AG04449 (cell line): ENCODE measurements around the gene IL11RA.

Experiments
- CTCF ChIA-PET: fragments of 350-600 bp; formaldehyde crosslinking; extraction: SDS; loops from one replicate; lab custom pipeline; 2021; ENCODE audit warnings: antibody characterized with exemption; lab: Yijun Ruan, JAX
- POLR2A ChIA-PET: fragments of 400-600, 350-600 bp; formaldehyde crosslinking; extraction: SDS; loops from one replicate; lab custom pipeline; 2020; ENCODE audit warnings: antibody characterized with exemption, inconsistent platforms; lab: Yijun Ruan, JAX
- DNase-seq: peaks from one replicate; pipeline ENCODE4 v3.0.0-alpha.2; 2010; ENCODE audit warnings: low read depth, low spot score
- H3K4me3 ChIP-seq: 2 replicates; pipeline ENCODE4 v1.5.1; 2011; ENCODE audit warnings: low read depth, mild to moderate bottlenecking, control low read depth, low read length
- TF ChIP-seq, protein P1 (sequence below): IDR thresholded peaks from one replicate; pipeline ENCODE4 v1.5.1; 2011; ENCODE audit warnings: mild to moderate bottlenecking, moderate library complexity, low read length, control low read depth, inconsistent platforms; ENCODE audit not compliant: insufficient read depth; ENCODE audit errors: missing control alignments

Gene IL11RA

DNA sequence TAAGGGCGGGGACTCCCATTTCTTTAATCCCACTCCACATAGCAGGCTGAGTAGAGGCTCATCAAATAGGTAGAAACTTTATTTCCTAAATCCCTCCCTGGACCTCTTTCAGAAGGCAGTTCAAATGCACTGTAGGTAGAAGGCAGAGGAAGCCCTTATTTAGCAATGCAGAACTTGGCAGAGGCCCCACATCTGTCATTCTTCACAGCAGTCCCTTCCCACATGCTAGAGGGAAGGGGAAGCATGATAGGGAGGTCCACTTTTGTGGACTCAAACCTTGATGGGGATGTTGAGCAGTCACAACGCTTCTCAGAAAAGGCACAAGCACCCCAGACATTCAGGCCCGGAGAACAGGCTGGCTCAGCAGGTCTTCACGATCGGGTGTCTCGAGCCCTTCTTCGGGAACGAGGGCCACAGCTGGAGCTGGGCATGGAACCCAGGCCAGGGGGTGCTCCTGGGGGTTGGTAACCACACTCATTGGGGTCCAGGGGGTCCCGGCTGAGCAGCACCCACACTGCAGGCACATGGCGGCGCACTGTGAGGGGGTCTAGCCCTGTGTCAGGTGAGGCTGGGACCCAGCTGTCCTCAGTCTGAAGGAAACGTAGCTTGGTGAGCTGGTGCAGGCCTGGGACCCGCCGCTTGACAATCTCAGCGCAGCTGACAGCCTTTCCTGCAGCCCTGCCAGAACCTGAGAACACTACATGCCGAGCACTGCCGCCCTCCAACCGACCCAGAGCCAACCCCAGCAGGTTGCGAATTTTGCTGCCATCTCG is 41.4 kb upstream of the IL11RA start:
- no peak for DNase-seq
- CTCF ChIA-PET: interaction anchor here (0.9 to 8.6 kb wide), 14 partner anchors 8 to 279 kb away, joined by 3 to 274 read pairs (median 4); partner anchors contain the start of genes ARID3C, CNTFR, DCTN3 and IL11RA
- TF ChIP-seq, protein P1, sequence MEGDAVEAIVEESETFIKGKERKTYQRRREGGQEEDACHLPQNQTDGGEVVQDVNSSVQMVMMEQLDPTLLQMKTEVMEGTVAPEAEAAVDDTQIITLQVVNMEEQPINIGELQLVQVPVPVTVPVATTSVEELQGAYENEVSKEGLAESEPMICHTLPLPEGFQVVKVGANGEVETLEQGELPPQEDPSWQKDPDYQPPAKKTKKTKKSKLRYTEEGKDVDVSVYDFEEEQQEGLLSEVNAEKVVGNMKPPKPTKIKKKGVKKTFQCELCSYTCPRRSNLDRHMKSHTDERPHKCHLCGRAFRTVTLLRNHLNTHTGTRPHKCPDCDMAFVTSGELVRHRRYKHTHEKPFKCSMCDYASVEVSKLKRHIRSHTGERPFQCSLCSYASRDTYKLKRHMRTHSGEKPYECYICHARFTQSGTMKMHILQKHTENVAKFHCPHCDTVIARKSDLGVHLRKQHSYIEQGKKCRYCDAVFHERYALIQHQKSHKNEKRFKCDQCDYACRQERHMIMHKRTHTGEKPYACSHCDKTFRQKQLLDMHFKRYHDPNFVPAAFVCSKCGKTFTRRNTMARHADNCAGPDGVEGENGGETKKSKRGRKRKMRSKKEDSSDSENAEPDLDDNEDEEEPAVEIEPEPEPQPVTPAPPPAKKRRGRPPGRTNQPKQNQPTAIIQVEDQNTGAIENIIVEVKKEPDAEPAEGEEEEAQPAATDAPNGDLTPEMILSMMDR: no peak
- POLR2A ChIA-PET: no interaction called here
- H3K4me3 ChIP-seq: peak overlapping the region; percentile 86

DNA sequence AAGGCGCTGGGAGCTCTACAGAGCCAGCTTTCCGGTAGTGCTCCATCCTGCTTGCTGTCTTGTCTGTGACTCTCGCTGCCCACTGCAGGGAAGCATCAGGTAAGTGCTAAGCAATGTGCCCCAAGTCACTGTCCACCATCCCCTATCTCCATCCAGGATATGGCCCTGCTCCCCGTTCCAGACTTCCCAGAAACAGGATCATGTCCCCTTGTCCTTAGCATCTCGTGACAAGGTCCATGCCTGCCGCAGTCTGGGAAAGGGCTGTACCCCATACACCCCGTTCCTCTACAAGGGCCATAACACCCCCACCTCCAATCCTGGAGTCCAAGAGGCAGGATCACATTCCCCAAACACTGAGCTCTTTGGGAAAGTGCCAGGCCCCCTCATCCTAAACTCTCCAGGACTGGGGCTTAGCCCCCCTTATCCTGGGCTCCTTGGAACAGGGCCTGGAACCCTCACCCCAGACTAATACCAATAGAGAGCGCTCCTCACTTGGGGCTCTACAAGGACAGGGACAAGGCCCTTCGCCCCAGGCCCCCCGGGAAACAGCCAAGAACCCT is 40.7 kb upstream of the IL11RA start:
- POLR2A ChIA-PET: no interaction called here

DNA sequence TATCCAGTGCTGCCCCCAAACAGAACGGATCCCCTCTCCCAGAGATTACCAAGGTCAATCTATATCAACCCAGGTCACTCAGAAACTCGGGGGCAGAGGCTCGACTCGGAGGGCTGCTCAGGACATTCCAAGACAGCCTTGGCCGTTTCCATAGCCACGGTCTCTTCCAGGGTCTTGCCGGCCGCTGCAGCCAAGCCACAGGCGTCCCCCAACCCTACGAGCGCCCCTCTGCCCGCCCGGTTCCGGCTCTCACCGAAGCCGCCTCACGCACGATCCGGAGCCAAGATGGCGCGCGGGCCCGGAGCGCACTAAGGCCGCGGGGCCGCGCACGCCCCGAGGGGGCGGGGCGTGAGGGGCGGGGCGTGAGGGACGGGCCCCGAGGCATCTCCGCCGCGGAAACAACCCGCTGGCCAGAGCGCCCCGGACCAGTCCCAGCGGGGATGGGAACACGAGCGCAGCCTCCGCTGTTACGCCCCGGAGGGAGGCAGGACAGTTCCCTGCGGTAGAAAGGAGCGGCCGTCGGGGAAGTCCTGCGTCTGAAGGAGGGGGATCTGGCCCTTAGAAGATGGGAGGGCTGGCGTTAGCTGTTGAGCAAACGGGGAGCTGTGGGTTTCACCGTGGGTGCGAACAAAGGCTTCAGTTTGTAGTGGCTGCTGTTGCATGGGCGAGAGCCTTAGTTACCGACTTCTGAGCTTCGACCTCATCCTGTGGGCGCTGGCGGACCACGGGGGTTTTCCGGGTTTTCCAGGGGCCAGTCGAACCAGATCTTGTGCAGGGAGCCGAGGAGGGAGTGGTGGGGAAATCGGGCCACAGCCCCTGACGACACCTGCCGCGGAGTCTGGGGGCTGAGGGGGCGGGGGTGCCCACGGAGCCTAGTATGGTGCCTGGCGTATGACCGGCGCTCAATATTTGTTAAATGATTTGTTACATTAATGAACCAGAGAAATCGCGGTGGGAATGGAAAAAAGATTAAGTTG is 39.9 kb upstream of the IL11RA start, which contains the start of gene RPP25L:
RPP25L (minus strand) TSS at position 287 of the 977 bp plus-strand sequence. CDS start 801 bp downstream, outside the sequence.
- CTCF ChIA-PET: interaction anchor here (0.9 to 8.6 kb wide), 16 partner anchors 7 to 280 kb away, joined by 3 to 274 read pairs (median 4); partner anchors contain the start of genes ARID3C, CNTFR, DCTN3 and IL11RA
- POLR2A ChIA-PET: no interaction called here

More for the DNA sequence above, 40.7 kb upstream of the IL11RA start:
- CTCF ChIA-PET: interaction anchor here (0.9 to 8.6 kb wide), 15 partner anchors 9 to 279 kb away, joined by 3 to 274 read pairs (median 4); partner anchors contain the start of genes ARID3C, CNTFR, DCTN3 and IL11RA
- H3K4me3 ChIP-seq: peak overlapping the region; percentile 86
- TF ChIP-seq, protein P1: no peak
- DNase-seq: no peak

DNA sequence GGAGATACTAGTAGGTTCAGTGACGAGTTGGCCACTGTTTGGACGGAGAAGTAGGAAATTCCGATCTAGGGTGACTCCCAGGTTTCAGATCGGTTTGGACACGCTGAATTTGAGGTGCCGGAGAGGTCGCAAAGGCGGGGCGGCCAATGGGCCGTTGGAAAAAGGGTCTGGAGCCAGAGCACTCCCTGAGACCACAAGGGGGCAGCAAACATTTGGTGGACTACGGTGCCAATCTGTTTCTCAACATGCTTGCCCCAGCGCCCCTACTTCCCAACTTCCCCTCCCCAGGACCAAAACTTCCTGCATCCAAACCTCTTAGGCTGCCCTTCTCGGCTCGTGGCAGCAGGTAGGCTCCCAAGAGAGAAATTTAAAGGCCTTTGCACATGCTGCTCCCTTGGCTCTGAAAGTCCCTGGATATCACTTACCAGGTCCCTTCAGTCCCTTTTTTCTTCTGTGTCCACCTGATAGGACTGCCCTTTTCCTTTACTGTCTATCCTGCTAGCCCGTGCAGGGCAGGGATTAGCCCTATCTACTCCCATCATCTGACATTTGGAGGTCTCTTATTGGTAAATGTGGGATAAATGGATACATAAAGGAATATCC is 39.1 kb upstream of the IL11RA start:
- no peak for DNase-seq
- CTCF ChIA-PET: interaction anchor here (0.6 to 8.6 kb wide), 15 partner anchors 8 to 88 kb away, joined by 3 to 274 read pairs (median 5); partner anchors contain the start of genes ARID3C, DCTN3, GALT and IL11RA
- H3K4me3 ChIP-seq: peak overlapping the region; percentile 86
- POLR2A ChIA-PET: no interaction called here
- TF ChIP-seq, protein P1: peak; percentile 88

More for the DNA sequence above, 39.9 kb upstream of the IL11RA start, which contains the start of gene RPP25L:
- TF ChIP-seq, protein P1: no peak
- DNase-seq: no peak
- H3K4me3 ChIP-seq: peak within 1 kb of the TSS; percentile 86

DNA sequence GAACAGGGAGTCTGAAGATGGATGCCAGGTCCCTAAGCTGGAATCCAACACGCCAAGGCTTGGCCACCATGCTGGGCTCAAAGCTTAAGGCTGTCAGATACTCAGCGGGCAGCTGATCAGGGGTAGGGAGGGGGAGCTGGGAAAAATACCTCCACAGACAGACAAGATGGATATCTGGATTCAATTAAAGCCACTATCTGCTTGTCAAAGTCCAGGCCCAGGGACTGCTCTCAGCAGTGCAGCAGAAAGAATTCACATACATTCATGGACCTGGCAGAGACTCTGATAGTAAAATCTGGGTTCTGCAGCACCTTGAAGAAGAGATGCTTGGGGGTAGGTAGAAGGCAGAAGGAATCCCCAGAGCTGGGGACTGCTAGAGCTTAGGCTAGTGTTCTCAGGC is 36.9 kb upstream of the IL11RA start:
- CTCF ChIA-PET: interaction anchor here (0.8 to 8.6 kb wide), 7 partner anchors 10 to 169 kb away, joined by 3 to 274 read pairs (median 18); partner anchors contain the start of genes ARID3C and SIGMAR1
- TF ChIP-seq, protein P1: no peak
- H3K4me3 ChIP-seq: no peak overlapping the region
- POLR2A ChIA-PET: interaction anchor here (0.7 to 0.8 kb wide), 2 partner anchors 20 to 117 kb away, joined by 3 read pairs; no protein-coding TSS in a partner anchor
- no peak for DNase-seq
